HG03378 (cell line): ENCODE measurements around the gene PZP.
"Not testable (repeated sequence)": the region's sequence is repeated elsewhere in the genome, so short reads cannot be mapped to it uniquely, and the experiment has no call there.

Experiments used
- ATAC-seq: cut with Tn5 transposase; IDR thresholded peaks from one replicate; pipeline ENCODE4 v1.9.1; 2021; ENCODE audit warnings: mild to moderate bottlenecking, moderate library complexity; ENCODE audit not compliant: unreplicated experiment

Gene PZP

GRCh38 chr12:9208229-9208628 is at the start of gene PZP:
TSS of gene PZP (minus strand) at chr12:9208395. CDS start at chr12:9208341, 54 bp downstream.
- no peak for ATAC-seq

- no peak for ATAC-seq
Observed at GRCh38 chr12:9256758-9257405, 48.7 kb upstream of the PZP start.

GRCh38 chr12:9256341-9256740 is 48.1 kb upstream of the PZP start:
- ATAC-seq: no peak

GRCh38 chr12:9255837-9256236 is 47.6 kb upstream of the PZP start:
- no peak for ATAC-seq

- no peak for ATAC-seq
Observed at GRCh38 chr12:9253464-9253863, 45.3 kb upstream of the PZP start.

- not testable (repeated sequence) for ATAC-seq
Observed at GRCh38 chr12:9252791-9253190, 44.6 kb upstream of the PZP start.

GRCh38 chr12:9252256-9252655 is 44.1 kb upstream of the PZP start:
- no peak for ATAC-seq

GRCh38 chr12:9248435-9248834 is 40.2 kb upstream of the PZP start:
- ATAC-seq: no peak

- no peak for ATAC-seq
Observed at GRCh38 chr12:9244894-9245293, 36.7 kb upstream of the PZP start.

- ATAC-seq: no peak
Observed at GRCh38 chr12:9243999-9244649, 35.9 kb upstream of the PZP start.

GRCh38 chr12:9241301-9241700 is 33.1 kb upstream of the PZP start:
- ATAC-seq: no peak

- ATAC-seq: no peak
Observed at GRCh38 chr12:9240776-9241175, 32.6 kb upstream of the PZP start.

GRCh38 chr12:9240004-9240635 is 31.9 kb upstream of the PZP start:
- not testable (repeated sequence) for ATAC-seq

GRCh38 chr12:9237286-9237685 is 29.1 kb upstream of the PZP start:
- ATAC-seq: no peak

GRCh38 chr12:9235519-9235918 is 27.3 kb upstream of the PZP start:
- no peak for ATAC-seq

GRCh38 chr12:9227950-9228349 is 19.8 kb upstream of the PZP start:
- ATAC-seq: no peak

- ATAC-seq: no peak
Observed at GRCh38 chr12:9223830-9224229, 15.6 kb upstream of the PZP start.

- ATAC-seq: no peak
Observed at GRCh38 chr12:9221483-9221882, 13.3 kb upstream of the PZP start.

GRCh38 chr12:9221011-9221410 is 12.8 kb upstream of the PZP start:
- ATAC-seq: not testable (repeated sequence)

- no peak for ATAC-seq
Observed at GRCh38 chr12:9214534-9214933, 6.3 kb upstream of the PZP start.

GRCh38 chr12:9211687-9212086 is 3.5 kb upstream of the PZP start:
- no peak for ATAC-seq

GRCh38 chr12:9204380-9204779 is 3.8 kb downstream of the PZP start:
- ATAC-seq: no peak
